ENCODE measurements around the gene MEGF6.

DNA sequence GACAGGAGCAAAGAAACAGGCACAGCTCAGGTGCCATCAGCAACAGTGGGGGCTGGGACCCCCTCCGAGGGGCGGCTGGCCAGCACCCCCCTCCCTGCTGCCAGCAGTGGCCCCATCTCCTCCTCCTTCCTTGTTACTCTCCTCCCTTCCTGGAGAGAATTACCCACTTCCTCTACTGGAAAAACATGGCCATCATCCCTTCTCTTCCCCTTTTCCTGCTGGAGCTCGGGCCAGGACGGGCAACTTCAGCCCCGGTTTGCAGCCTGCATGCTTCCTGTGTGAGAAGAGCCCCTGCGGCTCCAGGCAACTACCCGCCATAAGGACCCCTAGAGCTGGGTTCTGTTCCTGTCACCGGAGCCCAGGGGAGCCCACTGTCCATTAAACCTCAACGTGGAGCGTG lies 17.6 kb downstream of the MEGF6 start:
- TF ChIP-seq EZH2 (IDR thresholded peaks at IDR 0.05; ENCODE audit: borderline replicate concordance, insufficient read depth, low read depth, low read length, poor library complexity, severe bottlenecking) (no peak), CTCF (IDR thresholded peaks at IDR 0.05) (no peak)
